Upper lobe of right lung (tissue), 1 donor: ENCODE measurements around the gene PDE8A. TPM values are rescaled to one million over a fixed set of nuclear protein-coding genes. Genes with fewer than 3 reads are reported as not detected.
A peak's percentile ranks its signal among the peaks of the same experiment; 100 is the strongest.

Source experiments
- ATAC-seq: fragments of 200-7000 bp; cut with Tn5 transposase; one replicate; pipeline ENCODE4 v1.9.1; 2020; ENCODE audit warnings: mild to moderate bottlenecking, moderate library complexity
- DNase-seq: peaks from one replicate; pipeline ENCODE4 v3.0.0-alpha.2; 2020
- H3K27ac ChIP-seq: fragments of 200-600 bp; one replicate; pipeline ENCODE4 v1.8.0; 2022
- H3K27me3 ChIP-seq: fragments of 200-600 bp; one replicate; pipeline ENCODE4 v1.8.0; 2022; ENCODE audit warnings: mild to moderate bottlenecking
- H3K36me3 ChIP-seq: fragments of 200-600 bp; one replicate; pipeline ENCODE4 v1.8.0; 2022
- H3K4me1 ChIP-seq: fragments of 200-600 bp; one replicate; pipeline ENCODE4 v1.8.0; 2022
- H3K4me3 ChIP-seq: fragments of 200-600 bp; one replicate; pipeline ENCODE4 v1.8.0; 2022; ENCODE audit warnings: mild to moderate bottlenecking
- H3K9me3 ChIP-seq: fragments of 200-600 bp; one replicate; pipeline ENCODE4 v1.8.0; 2022
- CTCF ChIP-seq: fragments of 200-600 bp; IDR thresholded peaks from one replicate; pipeline ENCODE4 v1.8.0; 2022; ENCODE audit warnings: antibody characterized with exemption
- intact Hi-C: fragments of 100-400 bp; cut with DNase I; formaldehyde crosslinking; loops from one replicate; pipeline ENCODE4 v1.11.0; 2022
- total RNA-seq: library from RNA; stranded (reverse); fragmentation: NEBNext Ultra II Directional; extraction: Animal tissue kit (Norgen Biotek cat#: 25700); gene quantifications from one replicate; pipeline ENCODE4 v1.2.1, GENCODE V29; 2021
- donor health status: DM: no; HTN: yes; CAD: no; lungs with severe emphysema.

The PDE8A gene
- total RNA-seq, 1 donor from 2014 or later: 54.7 TPM

GRCh38 chr15:84987949-84988624 lies 6.4 kb downstream of the PDE8A start:
- no peak for ATAC-seq
- no peak for DNase-seq
- no peak for TF ChIP-seq CTCF
- no peaks in the 10 kb centered on the region for H3K9me3 ChIP-seq
- intact Hi-C loops: no loop called here
- H3K4me3 ChIP-seq: no peak overlapping the region
- no peak overlapping the region for H3K27ac ChIP-seq
- H3K36me3 ChIP-seq: no peaks in the 10 kb centered on the region
- peaks cover 36% of the 10 kb centered on the region for H3K4me1 ChIP-seq
- no peaks in the 10 kb centered on the region for H3K27me3 ChIP-seq

DNA sequence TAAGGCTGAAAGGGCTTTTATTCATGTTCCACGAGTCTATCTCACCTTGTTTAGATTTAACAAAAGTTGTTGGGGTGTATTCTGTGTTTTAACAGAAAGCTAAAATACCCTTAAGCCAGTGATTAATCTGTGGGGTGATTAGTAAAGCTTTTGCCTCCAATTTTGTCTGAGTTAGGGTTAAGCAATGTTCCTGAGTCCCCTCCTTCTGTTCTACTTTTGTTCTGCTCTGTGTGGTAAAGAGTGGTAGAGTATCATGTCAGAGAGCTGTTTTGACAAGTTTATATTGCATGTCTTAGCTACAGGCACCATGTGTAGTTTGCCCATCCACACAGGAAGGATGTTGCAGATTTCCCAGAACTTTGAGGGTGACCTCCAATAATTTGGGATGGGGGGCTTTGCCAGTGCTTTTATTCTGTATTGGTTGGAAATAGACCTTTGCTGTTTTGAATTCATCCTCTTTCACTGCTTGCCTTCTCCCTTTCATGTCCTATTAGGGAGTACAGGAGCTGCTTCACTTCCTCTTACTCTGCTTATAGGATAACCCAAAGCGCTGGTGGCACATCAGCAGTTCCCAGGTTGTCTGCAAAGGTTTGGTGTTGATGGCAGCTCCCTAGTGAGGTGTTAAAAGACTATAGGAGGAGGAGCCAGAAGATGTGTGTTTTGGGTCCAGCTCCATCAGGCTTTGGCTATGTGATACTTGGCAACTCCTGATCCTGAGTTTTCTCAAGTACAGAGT lies 7.4 kb downstream of the PDE8A start:
- peaks cover 26% of the 10 kb centered on the region for H3K4me1 ChIP-seq
- no peak for DNase-seq
- H3K4me3 ChIP-seq: no peak overlapping the region
- H3K27ac ChIP-seq: no peak overlapping the region
- no peak for TF ChIP-seq CTCF
- no peaks in the 10 kb centered on the region for H3K27me3 ChIP-seq
- H3K9me3 ChIP-seq: no peaks in the 10 kb centered on the region
- ATAC-seq: no peak
- intact Hi-C loops: no loop called here
- no peaks in the 10 kb centered on the region for H3K36me3 ChIP-seq

DNA sequence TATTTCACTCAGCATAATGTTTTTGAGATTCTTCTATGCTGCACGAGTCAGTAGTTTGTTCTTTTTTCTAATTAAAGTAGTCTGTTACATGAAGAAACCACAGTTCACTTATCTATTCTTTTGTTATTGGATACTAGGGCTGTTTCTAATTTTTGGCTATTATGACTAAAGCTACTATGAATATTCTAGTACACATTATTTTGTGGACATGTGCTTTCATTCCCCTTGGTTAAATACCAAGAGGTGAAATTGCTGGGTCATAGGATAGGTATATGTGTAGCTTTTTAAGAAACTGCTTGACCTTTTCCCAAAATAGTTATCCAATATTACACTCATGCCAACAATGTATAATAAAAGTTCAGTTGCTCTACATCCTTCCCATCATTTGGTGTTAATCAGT lies 8.9 kb downstream of the PDE8A start:
- no peak overlapping the region for H3K4me3 ChIP-seq
- H3K27me3 ChIP-seq: no peaks in the 10 kb centered on the region
- H3K36me3 ChIP-seq: no peaks in the 10 kb centered on the region
- H3K4me1 ChIP-seq: peaks cover 18% of the 10 kb centered on the region
- no peak overlapping the region for H3K27ac ChIP-seq
- no peaks in the 10 kb centered on the region for H3K9me3 ChIP-seq
- TF ChIP-seq CTCF: no peak
- no peak for ATAC-seq
- no peak for DNase-seq
- intact Hi-C loops: no loop called here

DNA sequence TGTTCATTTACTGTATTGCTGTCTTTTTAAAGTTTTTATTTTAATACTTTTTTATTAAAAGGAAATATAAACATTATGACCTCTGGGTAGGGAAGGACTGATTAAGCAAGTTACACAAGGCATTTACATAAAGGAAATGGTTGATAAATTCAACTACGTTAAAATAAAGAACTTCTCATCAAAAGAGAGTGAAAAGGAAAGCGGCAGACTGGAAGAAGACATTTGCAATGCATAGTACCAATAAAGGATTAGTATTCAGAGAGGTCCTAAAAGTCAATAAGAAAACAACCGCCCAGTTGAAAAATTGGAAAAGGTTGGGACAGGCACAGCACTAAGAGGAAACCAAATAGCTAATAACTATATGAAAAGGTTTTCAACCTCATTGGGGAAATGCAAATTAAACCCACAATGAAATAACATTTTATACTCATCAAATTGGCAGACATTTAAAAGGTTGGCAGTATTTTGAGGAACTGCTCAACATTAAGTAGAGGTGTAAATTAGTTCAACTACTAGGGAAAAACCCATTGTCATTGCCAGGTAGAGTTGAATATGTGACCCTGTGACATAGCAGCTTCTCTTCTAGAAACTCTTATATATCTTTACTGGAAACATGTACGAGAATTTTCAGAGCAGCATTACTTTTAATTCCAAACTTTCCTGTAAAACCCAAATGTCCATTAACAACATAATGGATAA lies 9.5 kb downstream of the PDE8A start:
- DNase-seq: no peak
- Histone ChIP-seq H3K27ac (no peak overlapping the region), H3K36me3 (no peaks in the 10 kb centered on the region), H3K4me1 (peaks cover 18% of the 10 kb centered on the region), H3K9me3 (no peaks in the 10 kb centered on the region), H3K27me3 (no peaks in the 10 kb centered on the region), H3K4me3 (no peak overlapping the region)
- TF ChIP-seq CTCF: no peak
- intact Hi-C loops: no loop called here
- no peak for ATAC-seq

DNA sequence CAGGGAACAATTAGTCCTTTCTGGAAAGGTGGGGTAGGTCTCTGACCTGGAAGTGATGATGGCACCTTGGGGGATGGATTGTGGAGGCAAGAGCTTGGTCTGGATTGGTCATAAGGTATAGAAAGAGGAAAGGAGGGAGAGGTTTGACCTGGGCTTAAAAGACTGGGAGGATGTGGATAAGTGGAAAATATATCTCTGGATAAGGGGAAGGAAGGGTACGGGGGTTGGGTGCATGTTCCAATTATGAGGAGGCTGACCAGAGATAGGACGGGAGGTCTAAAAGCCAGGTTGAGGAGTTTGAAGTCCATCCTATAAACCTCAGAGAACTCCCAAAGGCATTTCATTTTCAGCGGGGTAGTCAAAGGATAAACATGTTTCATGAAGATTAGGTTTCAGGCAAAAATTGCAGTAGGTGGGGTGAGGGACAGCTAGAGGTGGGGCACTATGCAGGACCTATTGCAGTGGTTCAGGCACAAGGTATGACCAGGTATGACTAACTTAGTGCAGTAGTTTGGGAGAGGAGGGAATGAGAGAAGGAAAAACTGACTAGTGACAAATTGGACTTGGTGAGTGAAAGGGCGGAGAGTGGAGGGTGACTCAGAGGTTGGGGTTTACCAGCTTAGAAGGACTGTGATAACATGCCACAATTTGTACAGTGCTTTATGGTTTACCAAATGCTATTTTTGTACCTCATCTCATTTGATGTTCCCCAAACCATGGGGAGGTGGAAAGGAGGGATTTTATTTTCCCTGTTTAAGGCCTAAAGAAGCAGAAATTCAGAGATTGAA lies 10.7 kb downstream of the PDE8A start:
- no peak overlapping the region for H3K27ac ChIP-seq
- no peaks in the 10 kb centered on the region for H3K9me3 ChIP-seq
- H3K4me3 ChIP-seq: no peak overlapping the region
- intact Hi-C loops: no loop called here
- no peak for DNase-seq
- peak; percentile 68 for ATAC-seq
- no peaks in the 10 kb centered on the region for H3K36me3 ChIP-seq
- TF ChIP-seq CTCF: no peak
- H3K4me1 ChIP-seq: peaks cover 18% of the 10 kb centered on the region
- H3K27me3 ChIP-seq: no peaks in the 10 kb centered on the region
